ENCODE data around the gene HTR3D.

DNA sequence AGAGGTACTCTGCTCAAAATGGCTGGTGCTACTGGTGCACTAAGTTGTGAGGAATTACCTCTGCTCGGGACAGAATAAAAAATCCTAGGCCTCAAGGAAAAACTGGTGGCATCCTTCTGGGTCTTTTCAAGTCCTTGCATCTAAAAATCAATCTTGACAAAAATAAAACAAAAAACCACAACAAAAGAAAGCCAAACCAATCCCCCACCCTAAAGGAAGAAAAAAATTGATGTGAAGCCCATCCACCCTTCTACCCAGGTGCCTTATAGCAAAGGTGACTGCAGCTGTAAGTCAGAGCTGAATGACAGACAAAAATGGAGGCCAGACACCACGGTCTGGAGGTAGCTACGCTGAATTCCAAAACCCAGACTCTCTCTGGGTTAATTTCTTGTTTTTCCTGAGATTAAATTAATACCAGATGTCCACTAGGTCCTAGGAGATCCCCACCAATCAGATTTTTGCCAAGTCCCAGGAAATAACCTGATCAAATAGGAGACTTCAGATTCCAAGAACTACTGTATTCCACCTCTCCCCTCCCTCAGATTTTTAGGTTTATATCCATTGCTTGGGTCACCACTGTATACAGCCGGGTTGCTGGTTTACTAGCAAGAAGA lies 47.3 kb upstream of the HTR3D start:
- TF ChIP-seq TOX (CRISPR knock-in tag; IDR thresholded peaks at IDR 0.05; ENCODE audit: borderline replicate concordance): no peak
- TF ChIP-seq, protein P1, sequence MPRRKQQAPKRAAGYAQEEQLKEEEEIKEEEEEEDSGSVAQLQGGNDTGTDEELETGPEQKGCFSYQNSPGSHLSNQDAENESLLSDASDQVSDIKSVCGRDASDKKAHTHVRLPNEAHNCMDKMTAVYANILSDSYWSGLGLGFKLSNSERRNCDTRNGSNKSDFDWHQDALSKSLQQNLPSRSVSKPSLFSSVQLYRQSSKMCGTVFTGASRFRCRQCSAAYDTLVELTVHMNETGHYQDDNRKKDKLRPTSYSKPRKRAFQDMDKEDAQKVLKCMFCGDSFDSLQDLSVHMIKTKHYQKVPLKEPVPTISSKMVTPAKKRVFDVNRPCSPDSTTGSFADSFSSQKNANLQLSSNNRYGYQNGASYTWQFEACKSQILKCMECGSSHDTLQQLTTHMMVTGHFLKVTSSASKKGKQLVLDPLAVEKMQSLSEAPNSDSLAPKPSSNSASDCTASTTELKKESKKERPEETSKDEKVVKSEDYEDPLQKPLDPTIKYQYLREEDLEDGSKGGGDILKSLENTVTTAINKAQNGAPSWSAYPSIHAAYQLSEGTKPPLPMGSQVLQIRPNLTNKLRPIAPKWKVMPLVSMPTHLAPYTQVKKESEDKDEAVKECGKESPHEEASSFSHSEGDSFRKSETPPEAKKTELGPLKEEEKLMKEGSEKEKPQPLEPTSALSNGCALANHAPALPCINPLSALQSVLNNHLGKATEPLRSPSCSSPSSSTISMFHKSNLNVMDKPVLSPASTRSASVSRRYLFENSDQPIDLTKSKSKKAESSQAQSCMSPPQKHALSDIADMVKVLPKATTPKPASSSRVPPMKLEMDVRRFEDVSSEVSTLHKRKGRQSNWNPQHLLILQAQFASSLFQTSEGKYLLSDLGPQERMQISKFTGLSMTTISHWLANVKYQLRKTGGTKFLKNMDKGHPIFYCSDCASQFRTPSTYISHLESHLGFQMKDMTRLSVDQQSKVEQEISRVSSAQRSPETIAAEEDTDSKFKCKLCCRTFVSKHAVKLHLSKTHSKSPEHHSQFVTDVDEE (CRISPR knock-in tag; IDR thresholded peaks at IDR 0.05): 0 out of 2 replicates have a peak, but pooled peaks have one; percentile 17
- TF ChIP-seq, protein P2, sequence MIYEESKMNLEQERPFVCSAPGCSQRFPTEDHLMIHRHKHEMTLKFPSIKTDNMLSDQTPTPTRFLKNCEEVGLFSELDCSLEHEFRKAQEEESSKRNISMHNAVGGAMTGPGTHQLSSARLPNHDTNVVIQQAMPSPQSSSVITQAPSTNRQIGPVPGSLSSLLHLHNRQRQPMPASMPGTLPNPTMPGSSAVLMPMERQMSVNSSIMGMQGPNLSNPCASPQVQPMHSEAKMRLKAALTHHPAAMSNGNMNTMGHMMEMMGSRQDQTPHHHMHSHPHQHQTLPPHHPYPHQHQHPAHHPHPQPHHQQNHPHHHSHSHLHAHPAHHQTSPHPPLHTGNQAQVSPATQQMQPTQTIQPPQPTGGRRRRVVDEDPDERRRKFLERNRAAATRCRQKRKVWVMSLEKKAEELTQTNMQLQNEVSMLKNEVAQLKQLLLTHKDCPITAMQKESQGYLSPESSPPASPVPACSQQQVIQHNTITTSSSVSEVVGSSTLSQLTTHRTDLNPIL (CRISPR knock-in tag; IDR thresholded peaks at IDR 0.05; ENCODE audit: low read depth): no peak
- TF ChIP-seq ZFP30 (CRISPR knock-in tag; IDR thresholded peaks at IDR 0.05): no peak
- peak; percentile 64; the same call in 1 of the 2 replicates for TF ChIP-seq TCF4 (CRISPR knock-in tag; IDR thresholded peaks at IDR 0.05; ENCODE audit: borderline replicate concordance)
- TF ChIP-seq ISL1 (CRISPR knock-in tag; IDR thresholded peaks at IDR 0.05): no peak
- TF ChIP-seq ZFP3 (CRISPR knock-in tag; IDR thresholded peaks at IDR 0.05): no peak
- TF ChIP-seq PPARA (CRISPR knock-in tag; IDR thresholded peaks at IDR 0.05; ENCODE audit: borderline replicate concordance): no peak
- TF ChIP-seq, protein P3, sequence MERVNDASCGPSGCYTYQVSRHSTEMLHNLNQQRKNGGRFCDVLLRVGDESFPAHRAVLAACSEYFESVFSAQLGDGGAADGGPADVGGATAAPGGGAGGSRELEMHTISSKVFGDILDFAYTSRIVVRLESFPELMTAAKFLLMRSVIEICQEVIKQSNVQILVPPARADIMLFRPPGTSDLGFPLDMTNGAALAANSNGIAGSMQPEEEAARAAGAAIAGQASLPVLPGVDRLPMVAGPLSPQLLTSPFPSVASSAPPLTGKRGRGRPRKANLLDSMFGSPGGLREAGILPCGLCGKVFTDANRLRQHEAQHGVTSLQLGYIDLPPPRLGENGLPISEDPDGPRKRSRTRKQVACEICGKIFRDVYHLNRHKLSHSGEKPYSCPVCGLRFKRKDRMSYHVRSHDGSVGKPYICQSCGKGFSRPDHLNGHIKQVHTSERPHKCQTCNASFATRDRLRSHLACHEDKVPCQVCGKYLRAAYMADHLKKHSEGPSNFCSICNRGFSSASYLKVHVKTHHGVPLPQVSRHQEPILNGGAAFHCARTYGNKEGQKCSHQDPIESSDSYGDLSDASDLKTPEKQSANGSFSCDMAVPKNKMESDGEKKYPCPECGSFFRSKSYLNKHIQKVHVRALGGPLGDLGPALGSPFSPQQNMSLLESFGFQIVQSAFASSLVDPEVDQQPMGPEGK (CRISPR knock-in tag; IDR thresholded peaks at IDR 0.05; ENCODE audit: borderline replicate concordance): no peak
- no peak for TF ChIP-seq ARNTL (CRISPR knock-in tag; IDR thresholded peaks at IDR 0.05; ENCODE audit: borderline replicate concordance, low read depth)
- no peak for TF ChIP-seq GLIS3 (CRISPR knock-in tag; IDR thresholded peaks at IDR 0.05)
- no peak for TF ChIP-seq ZNF565 (CRISPR knock-in tag; conservative IDR thresholded peaks at IDR 0.05; ENCODE audit: low read depth)
- no peak for TF ChIP-seq SNAI2 (CRISPR knock-in tag; IDR thresholded peaks at IDR 0.05)
- no peak for TF ChIP-seq RARB (CRISPR knock-in tag; IDR thresholded peaks at IDR 0.05)

Data from SK-N-SH treated with all-trans-retinoic acid at 6 μM for 48 hours (cell line).